Lower lobe of right lung (tissue), 2 donors: ENCODE data around the gene IGFBP3. TPM values are rescaled to one million over a fixed set of nuclear protein-coding genes. Genes with fewer than 3 reads are reported as not detected.

Source experiments
- ATAC-seq, 2 donors: fragments of 200-7000 bp; cut with Tn5 transposase; one replicate each; pipeline ENCODE4 v1.9.1; 2020 to 2022; ENCODE audit warnings: mild to moderate bottlenecking in 2 of 2, moderate library complexity in 2 of 2
- DNase-seq: peaks from one replicate; pipeline ENCODE4 v3.0.0-alpha.2; 2020
- H3K27ac ChIP-seq: fragments of 200-600 bp; one replicate; pipeline ENCODE4 v1.8.0; 2022
- H3K27me3 ChIP-seq: fragments of 200-600 bp; one replicate; pipeline ENCODE4 v1.8.0; 2022; ENCODE audit warnings: low read depth
- H3K36me3 ChIP-seq: fragments of 200-600 bp; one replicate; pipeline ENCODE4 v1.8.0; 2022; ENCODE audit warnings: mild to moderate bottlenecking
- H3K4me1 ChIP-seq: fragments of 200-600 bp; one replicate; pipeline ENCODE4 v1.8.0; 2022
- H3K4me3 ChIP-seq: fragments of 200-600 bp; one replicate; pipeline ENCODE4 v1.8.0; 2022; ENCODE audit warnings: mild to moderate bottlenecking
- H3K9me3 ChIP-seq: fragments of 200-600 bp; one replicate; pipeline ENCODE4 v1.8.0; 2022
- CTCF ChIP-seq: fragments of 200-600 bp; IDR thresholded peaks from one replicate; pipeline ENCODE4 v1.8.0; 2022; ENCODE audit warnings: antibody characterized with exemption, mild to moderate bottlenecking
- intact Hi-C: fragments of 100-400 bp; cut with DNase I; formaldehyde crosslinking; loops from one replicate; pipeline ENCODE4 v1.11.0; 2022
- total RNA-seq: library from RNA; stranded (reverse); fragmentation: NEBNext Ultra II Directional; extraction: Animal tissue kit (Norgen Biotek cat#: 25700); gene quantifications from one replicate; pipeline ENCODE4 v1.2.1, GENCODE V29; 2021
- donor health status: DM: no; HTN: yes; CAD: no; lungs with severe emphysema.

Gene IGFBP3
- total RNA-seq, 1 donor from 2014 or later, result 32.2 TPM

GRCh38 chr7:45889367-45890067, 31.6 kb downstream of the IGFBP3 start:
- Histone ChIP-seq H3K27ac (no peak overlapping the region), H3K9me3 (no peaks in the 10 kb centered on the region), H3K4me1 (peaks cover 8% of the 10 kb centered on the region), H3K4me3 (no peak overlapping the region), H3K36me3 (no peaks in the 10 kb centered on the region), H3K27me3 (peaks cover 54% of the 10 kb centered on the region)
- no peak for ATAC-seq
- no peak for DNase-seq
- intact Hi-C loops, result no loop called here
- TF ChIP-seq CTCF, result no peak

DNA sequence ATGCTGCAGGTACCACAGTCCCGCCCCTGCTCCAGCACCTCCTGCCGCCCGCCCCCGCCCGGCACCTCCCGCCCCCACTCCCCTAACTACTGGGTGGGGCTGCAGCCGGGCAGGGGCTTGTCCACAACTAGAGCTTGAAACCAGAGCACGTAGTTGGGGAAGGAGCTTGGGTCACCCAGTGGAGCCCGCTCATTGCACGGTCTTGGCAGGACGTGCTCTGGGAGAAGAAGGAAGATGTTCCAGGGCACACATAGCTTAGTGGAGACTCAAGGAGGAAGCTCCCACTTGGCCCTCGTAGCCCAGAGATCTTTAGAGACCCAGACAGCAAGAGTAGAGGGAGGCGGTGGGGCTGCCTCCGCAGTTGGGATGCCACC, 32.1 kb downstream of the IGFBP3 start:
- Histone ChIP-seq H3K27me3 (peaks cover 54% of the 10 kb centered on the region), H3K4me1 (peaks cover 8% of the 10 kb centered on the region), H3K4me3 (peak overlapping the region; percentile 29), H3K36me3 (no peaks in the 10 kb centered on the region), H3K9me3 (no peaks in the 10 kb centered on the region), H3K27ac (no peak overlapping the region)
- intact Hi-C loops, result no loop called here
- no peak for TF ChIP-seq CTCF
- ATAC-seq, result peak in 1 of 2 donors; percentile 9
- no peak for DNase-seq

DNA sequence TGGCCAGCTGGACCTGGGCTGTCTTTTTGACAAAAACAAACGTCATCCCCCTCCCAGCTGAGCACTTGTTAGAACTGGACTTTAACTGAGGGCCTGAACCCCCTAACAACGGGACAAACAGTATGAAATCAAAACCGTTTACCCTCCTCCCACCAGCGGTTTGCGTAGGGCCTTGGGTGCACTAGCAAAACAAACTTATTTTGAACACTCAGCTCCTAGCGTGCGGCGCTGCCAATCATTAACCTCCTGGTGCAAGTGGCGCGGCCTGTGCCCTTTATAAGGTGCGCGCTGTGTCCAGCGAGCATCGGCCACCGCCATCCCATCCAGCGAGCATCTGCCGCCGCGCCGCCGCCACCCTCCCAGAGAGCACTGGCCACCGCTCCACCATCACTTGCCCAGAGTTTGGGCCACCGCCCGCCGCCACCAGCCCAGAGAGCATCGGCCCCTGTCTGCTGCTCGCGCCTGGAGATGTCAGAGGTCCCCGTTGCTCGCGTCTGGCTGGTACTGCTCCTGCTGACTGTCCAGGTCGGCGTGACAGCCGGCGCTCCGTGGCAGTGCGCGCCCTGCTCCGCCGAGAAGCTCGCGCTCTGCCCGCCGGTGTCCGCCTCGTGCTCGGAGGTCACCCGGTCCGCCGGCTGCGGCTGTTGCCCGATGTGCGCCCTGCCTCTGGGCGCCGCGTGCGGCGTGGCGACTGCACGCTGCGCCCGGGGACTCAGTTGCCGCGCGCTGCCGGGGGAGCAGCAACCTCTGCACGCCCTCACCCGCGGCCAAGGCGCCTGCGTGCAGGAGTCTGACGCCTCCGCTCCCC, 32.7 kb downstream of the IGFBP3 start, which contains the start of gene IGFBP1:
TSS of gene IGFBP1 (plus strand) at position 304 of the 808 bp plus-strand sequence. CDS start at position 469, 165 bp downstream.
- DNase-seq (no peak), ATAC-seq (peak; percentile 21 to 35)
- peaks cover 8% of the 10 kb centered on the region for H3K4me1 ChIP-seq
- H3K4me3 ChIP-seq, result peak within 1 kb of the TSS; percentile 29
- H3K9me3 ChIP-seq, result no peaks in the 10 kb centered on the region
- intact Hi-C loops, result no loop called here
- no peak for TF ChIP-seq CTCF
- no peak within 1 kb of the TSS for H3K27ac ChIP-seq
- no peaks in the 10 kb centered on the region for H3K36me3 ChIP-seq
- peaks cover 54% of the 10 kb centered on the region for H3K27me3 ChIP-seq

DNA sequence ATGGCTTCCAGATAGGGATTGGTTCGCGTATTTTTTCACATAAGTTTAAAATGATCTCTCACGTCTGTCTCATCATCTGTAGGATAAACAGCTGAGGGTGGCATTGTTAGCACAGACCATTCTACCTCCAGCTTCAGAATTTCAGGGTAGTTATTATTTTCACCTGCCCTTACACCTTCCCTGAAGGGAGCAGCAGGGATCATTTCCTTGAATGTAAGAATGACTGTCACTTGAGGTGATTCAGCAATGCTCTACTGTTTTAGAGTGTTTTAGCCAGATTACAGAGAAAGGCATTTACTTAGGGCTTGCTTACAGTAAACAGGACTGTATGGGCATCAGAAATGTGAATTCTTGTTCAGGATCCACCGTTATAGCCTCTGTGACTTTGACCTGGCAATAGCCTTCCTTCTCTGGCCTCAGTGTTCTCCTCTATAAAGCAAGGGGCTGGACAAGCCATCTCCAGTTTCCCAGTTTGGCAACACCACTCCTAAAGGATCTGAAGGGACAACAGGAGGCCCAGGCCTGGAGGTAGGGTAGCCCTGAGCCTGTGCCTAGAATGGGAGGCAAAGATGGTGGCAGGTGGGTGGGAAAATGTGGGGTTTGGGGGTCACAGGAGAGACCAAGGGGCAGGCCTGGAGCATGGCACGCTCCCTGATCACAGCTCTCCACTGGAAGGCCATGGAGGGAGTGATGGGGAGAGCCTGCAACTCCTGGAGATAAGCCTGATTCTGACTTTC, 34.0 kb downstream of the IGFBP3 start:
- no peaks in the 10 kb centered on the region for H3K36me3 ChIP-seq
- DNase-seq (no peak), ATAC-seq (no peak)
- H3K9me3 ChIP-seq, result no peaks in the 10 kb centered on the region
- intact Hi-C loops, result no loop called here
- peaks cover 54% of the 10 kb centered on the region for H3K27me3 ChIP-seq
- no peak overlapping the region for H3K27ac ChIP-seq
- H3K4me1 ChIP-seq, result peaks cover 8% of the 10 kb centered on the region
- no peak for TF ChIP-seq CTCF
- H3K4me3 ChIP-seq, result no peak overlapping the region

GRCh38 chr7:45885264-45885882, 35.7 kb downstream of the IGFBP3 start:
- DNase-seq (no peak), ATAC-seq (no peak)
- no peak overlapping the region for H3K4me3 ChIP-seq
- H3K36me3 ChIP-seq, result no peaks in the 10 kb centered on the region
- intact Hi-C loops, result no loop called here
- H3K27me3 ChIP-seq, result peaks cover 50% of the 10 kb centered on the region
- no peak overlapping the region for H3K27ac ChIP-seq
- no peak for TF ChIP-seq CTCF
- peaks cover 8% of the 10 kb centered on the region for H3K4me1 ChIP-seq
- no peaks in the 10 kb centered on the region for H3K9me3 ChIP-seq
